ENCODE measurements around the gene CPAMD8.

The CPAMD8 gene

DNA sequence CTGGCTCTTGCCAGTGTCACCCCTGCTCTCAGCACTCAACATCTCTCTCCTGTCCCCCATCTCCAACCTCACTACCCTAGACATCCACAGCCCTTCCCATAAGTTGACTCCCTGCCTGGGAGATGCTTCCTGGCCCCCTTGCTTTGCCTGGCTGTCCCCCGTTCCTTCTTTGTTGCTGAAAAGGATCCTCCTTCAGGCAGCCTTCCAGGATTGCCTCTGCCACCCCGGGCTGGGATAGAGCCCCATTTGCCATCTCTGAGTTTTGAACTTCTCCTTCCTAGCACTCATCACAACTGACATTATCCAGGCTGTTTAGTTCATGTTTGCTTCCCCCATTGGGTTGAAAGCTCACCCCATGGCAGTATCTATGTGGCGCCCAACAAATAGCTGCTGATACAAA lies 20.0 kb downstream of the CPAMD8 start:
- no peak for ATAC-seq (ENCODE audit: low read depth)

DNA sequence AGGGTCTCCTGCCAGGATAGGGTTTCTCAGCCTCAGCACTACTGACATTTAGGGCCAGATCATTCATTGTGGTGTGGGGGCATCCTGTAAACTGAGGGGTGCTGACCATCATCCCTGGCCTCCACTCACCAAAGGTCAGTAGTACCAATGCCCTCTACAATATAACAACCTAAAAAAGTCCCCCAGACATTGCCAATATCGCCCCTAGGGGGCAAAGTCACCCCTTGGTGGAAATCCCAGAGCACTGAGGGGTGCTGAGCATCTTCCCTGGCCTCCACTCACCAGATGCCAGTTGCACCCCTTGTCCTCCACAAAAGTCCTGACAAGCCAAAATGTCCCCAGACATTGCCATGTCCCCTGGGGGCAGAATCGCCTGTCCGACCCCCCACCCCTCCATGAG lies 21.6 kb downstream of the CPAMD8 start:
- TF ChIP-seq, protein P1, sequence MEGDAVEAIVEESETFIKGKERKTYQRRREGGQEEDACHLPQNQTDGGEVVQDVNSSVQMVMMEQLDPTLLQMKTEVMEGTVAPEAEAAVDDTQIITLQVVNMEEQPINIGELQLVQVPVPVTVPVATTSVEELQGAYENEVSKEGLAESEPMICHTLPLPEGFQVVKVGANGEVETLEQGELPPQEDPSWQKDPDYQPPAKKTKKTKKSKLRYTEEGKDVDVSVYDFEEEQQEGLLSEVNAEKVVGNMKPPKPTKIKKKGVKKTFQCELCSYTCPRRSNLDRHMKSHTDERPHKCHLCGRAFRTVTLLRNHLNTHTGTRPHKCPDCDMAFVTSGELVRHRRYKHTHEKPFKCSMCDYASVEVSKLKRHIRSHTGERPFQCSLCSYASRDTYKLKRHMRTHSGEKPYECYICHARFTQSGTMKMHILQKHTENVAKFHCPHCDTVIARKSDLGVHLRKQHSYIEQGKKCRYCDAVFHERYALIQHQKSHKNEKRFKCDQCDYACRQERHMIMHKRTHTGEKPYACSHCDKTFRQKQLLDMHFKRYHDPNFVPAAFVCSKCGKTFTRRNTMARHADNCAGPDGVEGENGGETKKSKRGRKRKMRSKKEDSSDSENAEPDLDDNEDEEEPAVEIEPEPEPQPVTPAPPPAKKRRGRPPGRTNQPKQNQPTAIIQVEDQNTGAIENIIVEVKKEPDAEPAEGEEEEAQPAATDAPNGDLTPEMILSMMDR (IDR thresholded peaks at IDR 0.05; ENCODE audit: poor library complexity, severe bottlenecking) = no peak

More for the DNA sequence above, 20.0 kb downstream of the CPAMD8 start:
- Histone ChIP-seq H3K36me3 (ENCODE audit: low read depth) (no peaks in the 10 kb centered on the region), H3K27me3 (ENCODE audit: insufficient read depth, poor library complexity, severe bottlenecking) (no peaks in the 10 kb centered on the region), H3K9me3 (ENCODE audit: severe bottlenecking) (no peaks in the 10 kb centered on the region), H3K4me3 (ENCODE audit: severe bottlenecking) (no peak overlapping the region), H3K4me1 (ENCODE audit: insufficient read depth, poor library complexity, severe bottlenecking) (no peaks in the 10 kb centered on the region), H3K27ac (ENCODE audit: poor library complexity, severe bottlenecking) (no peak overlapping the region)
- TF ChIP-seq, protein P1 (IDR thresholded peaks at IDR 0.05; ENCODE audit: poor library complexity, severe bottlenecking) = no peak
- no peak for DNase-seq (ENCODE audit: low spot score)

DNA sequence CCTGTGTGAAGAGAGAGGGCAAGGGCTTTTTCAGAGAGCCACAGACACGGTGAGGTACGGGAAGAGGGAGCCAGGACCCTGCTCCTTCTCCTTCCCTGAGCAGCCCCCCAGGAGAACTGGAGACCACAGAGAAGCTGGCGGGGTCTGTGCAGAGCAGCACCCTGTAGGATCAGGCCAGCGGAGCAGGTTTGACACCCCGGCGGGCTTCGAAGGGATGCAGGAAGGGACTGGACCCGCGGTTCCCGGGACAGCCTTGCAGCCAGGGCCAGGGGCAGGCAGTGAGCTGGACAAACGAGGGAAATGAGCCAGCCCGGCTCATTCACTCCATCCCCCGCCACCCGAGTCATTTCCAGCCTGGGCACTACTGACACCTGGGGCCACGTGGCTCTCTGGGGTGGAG lies 22.2 kb downstream of the CPAMD8 start:
- TF ChIP-seq, protein P1 (IDR thresholded peaks at IDR 0.05; ENCODE audit: poor library complexity, severe bottlenecking) = no peak
- H3K4me3 ChIP-seq (ENCODE audit: severe bottlenecking) = no peak overlapping the region
- no peak for ATAC-seq (ENCODE audit: low read depth)
- no peak overlapping the region for H3K27ac ChIP-seq (ENCODE audit: poor library complexity, severe bottlenecking)
- H3K36me3 ChIP-seq (ENCODE audit: low read depth) = no peaks in the 10 kb centered on the region
- no peaks in the 10 kb centered on the region for H3K27me3 ChIP-seq (ENCODE audit: insufficient read depth, poor library complexity, severe bottlenecking)
- no peaks in the 10 kb centered on the region for H3K4me1 ChIP-seq (ENCODE audit: insufficient read depth, poor library complexity, severe bottlenecking)
- no peaks in the 10 kb centered on the region for H3K9me3 ChIP-seq (ENCODE audit: severe bottlenecking)
- DNase-seq (ENCODE audit: low spot score) = no peak

More for the DNA sequence above, 21.6 kb downstream of the CPAMD8 start:
- Histone ChIP-seq H3K36me3 (ENCODE audit: low read depth) (no peaks in the 10 kb centered on the region), H3K4me3 (ENCODE audit: severe bottlenecking) (no peak overlapping the region), H3K27ac (ENCODE audit: poor library complexity, severe bottlenecking) (no peak overlapping the region), H3K4me1 (ENCODE audit: insufficient read depth, poor library complexity, severe bottlenecking) (no peaks in the 10 kb centered on the region), H3K27me3 (ENCODE audit: insufficient read depth, poor library complexity, severe bottlenecking) (no peaks in the 10 kb centered on the region), H3K9me3 (ENCODE audit: severe bottlenecking) (no peaks in the 10 kb centered on the region)
- DNase-seq (ENCODE audit: low spot score) (no peak), ATAC-seq (ENCODE audit: low read depth) (no peak)

DNA sequence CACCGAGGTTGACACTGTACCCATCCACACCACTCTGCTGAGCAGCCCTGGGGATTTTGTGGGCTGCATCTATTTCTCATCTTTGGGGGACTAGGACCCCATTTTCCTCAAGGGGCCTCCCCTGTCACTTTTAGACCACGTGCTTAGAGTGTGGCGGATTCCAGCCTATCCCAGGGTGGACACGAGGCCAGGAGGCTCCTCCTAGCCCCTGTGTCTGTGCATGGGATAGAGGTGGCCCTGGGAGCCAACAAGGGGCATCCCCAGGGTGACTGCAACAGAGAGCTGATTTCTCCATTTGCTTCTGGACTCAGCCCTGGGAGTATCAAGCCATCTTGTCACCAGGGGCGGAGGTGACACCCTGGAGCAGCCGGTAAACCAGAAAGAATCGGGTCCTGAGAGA lies 24.2 kb downstream of the CPAMD8 start:
- DNase-seq (ENCODE audit: low spot score) = no peak
- TF ChIP-seq, protein P1 (IDR thresholded peaks at IDR 0.05; ENCODE audit: poor library complexity, severe bottlenecking) = no peak
- ATAC-seq (ENCODE audit: low read depth) = no peak
- no peak overlapping the region for H3K4me3 ChIP-seq (ENCODE audit: severe bottlenecking)
- H3K36me3 ChIP-seq (ENCODE audit: low read depth) = no peaks in the 10 kb centered on the region
- no peak overlapping the region for H3K27ac ChIP-seq (ENCODE audit: poor library complexity, severe bottlenecking)
- no peaks in the 10 kb centered on the region for H3K9me3 ChIP-seq (ENCODE audit: severe bottlenecking)
- H3K4me1 ChIP-seq (ENCODE audit: insufficient read depth, poor library complexity, severe bottlenecking) = no peaks in the 10 kb centered on the region
- no peaks in the 10 kb centered on the region for H3K27me3 ChIP-seq (ENCODE audit: insufficient read depth, poor library complexity, severe bottlenecking)

DNA sequence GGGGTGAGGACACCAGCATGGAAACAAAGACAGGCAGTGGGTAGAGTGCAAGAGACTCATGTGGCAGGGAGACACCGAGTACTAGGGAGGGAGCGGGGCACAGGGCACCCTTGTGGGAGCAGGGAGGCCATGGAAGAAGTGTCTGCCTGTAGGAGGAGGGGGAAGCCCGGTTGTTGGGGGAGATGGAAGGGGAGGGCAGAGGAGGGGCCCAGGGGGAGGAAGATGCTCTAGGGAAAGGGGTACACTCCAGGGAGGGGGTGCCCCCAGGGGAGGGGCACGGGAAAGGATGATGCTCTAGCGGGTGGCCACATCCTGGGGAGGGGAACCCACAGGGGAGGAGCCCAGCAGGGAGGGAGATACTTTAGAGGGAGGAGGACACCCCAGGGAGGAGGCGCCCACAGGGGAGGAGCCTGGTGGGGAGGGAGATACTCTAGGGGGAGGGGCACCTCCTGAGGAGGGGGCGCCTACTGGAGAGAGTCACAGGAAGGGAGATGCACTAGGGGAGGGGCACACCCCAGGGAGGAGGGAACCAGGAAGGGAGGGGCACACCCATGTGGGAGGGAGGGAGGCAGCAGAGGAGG lies 24.9 kb downstream of the CPAMD8 start:
- Histone ChIP-seq H3K4me3 (ENCODE audit: severe bottlenecking) (no peak overlapping the region), H3K36me3 (ENCODE audit: low read depth) (no peaks in the 10 kb centered on the region)

More for the DNA sequence above, 24.9 kb downstream of the CPAMD8 start:
- Histone ChIP-seq H3K9me3 (ENCODE audit: severe bottlenecking) (no peaks in the 10 kb centered on the region), H3K27ac (ENCODE audit: poor library complexity, severe bottlenecking) (no peak overlapping the region), H3K4me1 (ENCODE audit: insufficient read depth, poor library complexity, severe bottlenecking) (no peaks in the 10 kb centered on the region), H3K27me3 (ENCODE audit: insufficient read depth, poor library complexity, severe bottlenecking) (no peaks in the 10 kb centered on the region)
- DNase-seq (ENCODE audit: low spot score) (no peak), ATAC-seq (ENCODE audit: low read depth) (no peak)
- TF ChIP-seq, protein P1 (IDR thresholded peaks at IDR 0.05; ENCODE audit: poor library complexity, severe bottlenecking) = no peak
